Caco-2 (cell line): Measurements from ENCODE around the gene CACNG1. TPM values are rescaled to one million over a fixed set of nuclear protein-coding genes. Genes with fewer than 3 reads are reported as not detected.

Experiments
- BruUV-seq: library from RNA; stranded (reverse); fragments of 400-500 nt; replicated peaks from 2 replicates; lab custom pipeline; 2021; lab: Mats Ljungman, UMichigan
- CTCF ChIA-PET: fragments of 300-600 bp; sonication (Branson Sonifier 250); formaldehyde crosslinking; loops from one replicate; lab custom pipeline; 2022; ENCODE audit warnings: antibody characterized with exemption; lab: Charles Lee
- POLR2A ChIA-PET: fragments of 300-600 bp; sonication (Branson Sonifier 250); formaldehyde crosslinking; loops from one replicate; lab custom pipeline; 2022; ENCODE audit warnings: antibody characterized with exemption; lab: Charles Lee
- DNase-seq, 2 experiments: peaks; one replicate each; pipeline versions ENCODE4 v3.0.0 to v3.0.0-alpha.2; 2020 to 2022
- H3K27me3 ChIP-seq: replicated peaks from 2 replicates; pipeline ENCODE4 v1.6.0; 2011; ENCODE audit warnings: low read length; ENCODE audit not compliant: control insufficient read depth, insufficient read depth
- H3K36me3 ChIP-seq: 2 replicates; pipeline ENCODE4 v1.5.1; 2011; ENCODE audit warnings: low read length; ENCODE audit not compliant: control insufficient read depth, insufficient read depth
- H3K4me1 ChIP-seq: fragments of 250-450 bp; sonication (Bioruptor Pico); 2 replicates; pipeline ENCODE4 v1.5.1; 2020; ENCODE audit warnings: mild to moderate bottlenecking
- H3K4me3 ChIP-seq: 2 replicates; pipeline ENCODE4 v1.5.1; 2011; ENCODE audit warnings: low read depth, mild to moderate bottlenecking, control low read depth, low read length
- H3K9me3 ChIP-seq: fragments of 250-450 bp; sonication (Bioruptor Pico); 2 replicates; pipeline ENCODE4 v1.5.1; 2020; ENCODE audit warnings: mild to moderate bottlenecking, moderate library complexity
- H3K27ac Mint-ChIP-seq: one replicate; pipeline ENCODE4 v1.8.0; 2022; ENCODE audit warnings: mixed read lengths; ENCODE audit not compliant: unreplicated experiment
- H3K27me3 Mint-ChIP-seq: one replicate; pipeline ENCODE4 v1.8.0; 2022; ENCODE audit warnings: mixed read lengths; ENCODE audit not compliant: insufficient read depth, unreplicated experiment
- H3K36me3 Mint-ChIP-seq: one replicate; pipeline ENCODE4 v1.8.0; 2022; ENCODE audit warnings: mild to moderate bottlenecking, mixed read lengths; ENCODE audit not compliant: insufficient read depth, unreplicated experiment
- H3K4me1 Mint-ChIP-seq: one replicate; pipeline ENCODE4 v1.8.0; 2022; ENCODE audit warnings: low read depth, mixed read lengths; ENCODE audit not compliant: unreplicated experiment
- H3K4me3 Mint-ChIP-seq: one replicate; pipeline ENCODE4 v1.8.0; 2022; ENCODE audit warnings: mild to moderate bottlenecking, moderate library complexity, mixed read lengths; ENCODE audit not compliant: unreplicated experiment
- H3K9me3 Mint-ChIP-seq: one replicate; pipeline ENCODE4 v1.8.0; 2022; ENCODE audit warnings: mixed read lengths; ENCODE audit not compliant: unreplicated experiment
- intact Hi-C: fragments of 100-400 bp; cut with micrococcal nuclease; formaldehyde crosslinking; loops from one replicate; pipeline ENCODE4 v1.10.0; 2022; ENCODE audit not compliant: unreplicated experiment
- total RNA-seq: library from RNA; stranded (reverse); gene quantifications from 2 replicates; pipeline ENCODE4 v1.2.3, GENCODE V29; 2022
- TF ChIP-seq, protein P1 (sequence below), 2 experiments: fragments of 200-600 bp in 1 of 2; IDR thresholded peaks; 1 replicate in 1 of 2; 2 replicates in 1 of 2; pipeline versions ENCODE4 v1.5.1 to v1.8.0; 2011 to 2022; ENCODE audit warnings: antibody characterized with exemption in 1 of 2, control low read depth in 1 of 2, inconsistent platforms in 1 of 2, low read depth in 1 of 2, low read length in 1 of 2, mild to moderate bottlenecking in 1 of 2, moderate library complexity in 1 of 2; ENCODE audit not compliant: insufficient read depth in 1 of 2, severe bottlenecking in 1 of 2, unreplicated experiment in 1 of 2

CACNG1 gene
- total RNA-seq, 1 experiment from 2014 or later, result not detected

DNA sequence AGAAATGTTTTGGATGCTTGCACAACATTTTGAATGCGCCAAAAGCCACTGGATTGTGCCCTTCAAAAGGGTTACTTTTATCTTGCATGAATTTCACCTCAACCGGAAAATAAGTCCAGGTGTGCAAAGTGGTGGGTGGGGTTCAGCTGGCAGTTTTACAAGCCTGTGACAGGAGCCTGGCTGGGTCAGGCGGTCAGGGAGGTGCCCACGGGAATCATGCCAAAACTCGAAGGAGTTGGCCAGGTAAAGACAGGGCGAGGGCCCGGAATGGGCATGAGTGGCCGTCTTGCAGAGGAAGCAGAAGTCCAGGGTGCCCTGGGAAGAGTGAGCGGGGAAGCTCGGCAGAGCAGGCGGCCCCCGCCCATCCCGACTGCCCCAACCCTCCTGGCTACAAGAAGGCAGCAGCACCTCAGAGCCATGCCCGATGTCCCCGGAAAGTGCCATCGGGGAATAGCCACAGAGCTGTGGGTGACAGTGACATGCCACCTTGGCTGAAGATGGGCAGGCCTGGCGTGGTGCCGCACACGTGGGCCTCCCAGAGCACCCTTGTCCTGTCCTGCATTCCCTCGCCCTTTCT is 19.1 kb upstream of the CACNG1 start:
- Histone ChIP-seq H3K4me1 (peaks cover 12% of the 10 kb centered on the region), H3K9me3 (no peaks in the 10 kb centered on the region), H3K27me3 (no peaks in the 10 kb centered on the region), H3K4me3 (no peak overlapping the region), H3K36me3 (no peaks in the 10 kb centered on the region)
- Mint-ChIP-seq H3K27ac (no peak overlapping the region), H3K4me3 (no peak overlapping the region), H3K36me3 (no peaks in the 10 kb centered on the region), H3K4me1 (no peaks in the 10 kb centered on the region), H3K9me3 (no peaks in the 10 kb centered on the region), H3K27me3 (no peaks in the 10 kb centered on the region)
- no peak for DNase-seq
- no TSS peak for BruUV-seq
- intact Hi-C loops, result no loop called here
- ChIA-PET CTCF (no interaction called here), POLR2A (no interaction called here)
- TF ChIP-seq, protein P1, sequence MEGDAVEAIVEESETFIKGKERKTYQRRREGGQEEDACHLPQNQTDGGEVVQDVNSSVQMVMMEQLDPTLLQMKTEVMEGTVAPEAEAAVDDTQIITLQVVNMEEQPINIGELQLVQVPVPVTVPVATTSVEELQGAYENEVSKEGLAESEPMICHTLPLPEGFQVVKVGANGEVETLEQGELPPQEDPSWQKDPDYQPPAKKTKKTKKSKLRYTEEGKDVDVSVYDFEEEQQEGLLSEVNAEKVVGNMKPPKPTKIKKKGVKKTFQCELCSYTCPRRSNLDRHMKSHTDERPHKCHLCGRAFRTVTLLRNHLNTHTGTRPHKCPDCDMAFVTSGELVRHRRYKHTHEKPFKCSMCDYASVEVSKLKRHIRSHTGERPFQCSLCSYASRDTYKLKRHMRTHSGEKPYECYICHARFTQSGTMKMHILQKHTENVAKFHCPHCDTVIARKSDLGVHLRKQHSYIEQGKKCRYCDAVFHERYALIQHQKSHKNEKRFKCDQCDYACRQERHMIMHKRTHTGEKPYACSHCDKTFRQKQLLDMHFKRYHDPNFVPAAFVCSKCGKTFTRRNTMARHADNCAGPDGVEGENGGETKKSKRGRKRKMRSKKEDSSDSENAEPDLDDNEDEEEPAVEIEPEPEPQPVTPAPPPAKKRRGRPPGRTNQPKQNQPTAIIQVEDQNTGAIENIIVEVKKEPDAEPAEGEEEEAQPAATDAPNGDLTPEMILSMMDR (IDR thresholded peaks at IDR 0.05; ENCODE audit: insufficient read depth in 1 of 2, low read depth in 1 of 2, low read length in 1 of 2, severe bottlenecking in 1 of 2, unreplicated experiment in 1 of 2), result no peak

DNA sequence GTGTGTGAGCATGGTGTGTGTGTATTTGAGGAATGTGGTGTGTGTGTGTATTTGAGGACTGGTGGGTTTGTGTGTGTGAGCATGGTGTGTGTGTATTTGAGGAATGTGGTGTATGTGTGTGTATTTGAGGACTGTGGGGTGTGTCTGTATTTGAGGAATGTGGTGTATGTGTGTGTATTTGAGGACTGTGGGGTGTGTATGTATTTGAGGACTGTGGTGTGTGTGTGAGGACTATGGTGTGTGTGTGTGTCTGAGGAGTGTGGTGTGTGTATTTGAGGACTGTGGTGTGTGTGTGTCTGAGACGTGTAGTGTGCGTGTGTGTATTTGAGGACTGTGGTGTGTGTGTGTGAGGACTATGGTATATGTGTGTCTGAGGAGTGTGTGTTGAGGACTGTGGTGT is 18.0 kb upstream of the CACNG1 start:
- Mint-ChIP-seq H3K36me3 (no peaks in the 10 kb centered on the region), H3K4me1 (no peaks in the 10 kb centered on the region), H3K4me3 (no peak overlapping the region), H3K27me3 (no peaks in the 10 kb centered on the region), H3K9me3 (no peaks in the 10 kb centered on the region), H3K27ac (no peak overlapping the region)
- H3K27me3 ChIP-seq, result no peaks in the 10 kb centered on the region
- H3K4me3 ChIP-seq, result no peak overlapping the region
- no peaks in the 10 kb centered on the region for H3K9me3 ChIP-seq
- POLR2A ChIA-PET, result no interaction called here
- intact Hi-C loops, result no loop called here
- TF ChIP-seq, protein P1 (IDR thresholded peaks at IDR 0.05; ENCODE audit: insufficient read depth in 1 of 2, low read depth in 1 of 2, low read length in 1 of 2, severe bottlenecking in 1 of 2, unreplicated experiment in 1 of 2), result no peak
- DNase-seq, result no peak
- no TSS peak for BruUV-seq
- CTCF ChIA-PET, result no interaction called here
- H3K36me3 ChIP-seq, result no peaks in the 10 kb centered on the region
- peaks cover 12% of the 10 kb centered on the region for H3K4me1 ChIP-seq

DNA sequence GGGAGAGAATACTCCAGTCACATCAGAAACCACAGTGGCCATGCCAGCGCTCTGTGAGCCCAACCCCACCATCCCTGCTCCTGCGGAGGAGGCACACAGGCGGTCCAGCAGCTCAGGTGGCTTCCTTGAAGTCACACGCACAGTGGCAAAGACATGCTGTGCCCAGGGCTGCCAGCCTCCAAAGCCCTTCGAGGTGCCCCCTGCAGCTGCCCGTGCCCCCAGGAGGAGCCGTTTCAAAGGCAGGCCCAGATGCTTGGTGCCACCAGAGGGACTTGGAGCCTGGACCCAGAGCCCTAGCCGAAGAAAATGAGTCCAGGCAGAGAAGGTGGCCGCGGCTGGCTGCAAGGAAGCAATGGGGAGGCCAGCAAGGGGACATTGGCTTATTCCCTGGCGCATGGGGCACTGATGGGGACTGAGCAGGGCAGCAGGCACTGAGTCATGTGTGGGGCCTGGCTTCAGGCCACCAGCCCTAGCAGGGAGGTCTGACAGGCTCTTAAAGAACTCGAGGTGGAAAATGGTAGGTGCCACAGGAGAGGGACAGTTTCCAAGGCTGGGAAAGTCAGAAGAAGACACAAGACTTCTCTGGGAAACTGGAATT is 17.2 kb upstream of the CACNG1 start:
- no peaks in the 10 kb centered on the region for H3K4me1 Mint-ChIP-seq
- POLR2A ChIA-PET, result no interaction called here
- Histone ChIP-seq H3K4me1 (peaks cover 12% of the 10 kb centered on the region), H3K27me3 (no peaks in the 10 kb centered on the region), H3K4me3 (no peak overlapping the region), H3K9me3 (no peaks in the 10 kb centered on the region), H3K36me3 (no peaks in the 10 kb centered on the region)
- CTCF ChIA-PET, result no interaction called here
- no peaks in the 10 kb centered on the region for H3K36me3 Mint-ChIP-seq
- no peak overlapping the region for H3K4me3 Mint-ChIP-seq
- no peaks in the 10 kb centered on the region for H3K27me3 Mint-ChIP-seq
- intact Hi-C loops, result no loop called here
- BruUV-seq, result no TSS peak
- no peaks in the 10 kb centered on the region for H3K9me3 Mint-ChIP-seq
- TF ChIP-seq, protein P1 (IDR thresholded peaks at IDR 0.05; ENCODE audit: insufficient read depth in 1 of 2, low read depth in 1 of 2, low read length in 1 of 2, severe bottlenecking in 1 of 2, unreplicated experiment in 1 of 2), result no peak
- no peak for DNase-seq
- no peak overlapping the region for H3K27ac Mint-ChIP-seq
